Epithelial cell of esophagus (primary cell): ENCODE measurements around the gene SNTA1.

Source experiments
- DNase-seq: peaks from one replicate; pipeline ENCODE4 v3.0.0; 2010; ENCODE audit warnings: low read depth
- H3K4me3 ChIP-seq: 2 replicates; pipeline ENCODE4 v1.5.1; 2011; ENCODE audit warnings: mild to moderate bottlenecking, low read length, control low read depth
- TF ChIP-seq, protein P1 (sequence below): IDR thresholded peaks from 2 replicates; pipeline ENCODE4 v1.5.1; 2011; ENCODE audit warnings: low read depth, mild to moderate bottlenecking, low read length, control low read depth, inconsistent platforms; ENCODE audit not compliant: insufficient read depth; ENCODE audit errors: missing control alignments

Gene SNTA1

GRCh38 chr20:33419140-33419974 is 24.2 kb downstream of the SNTA1 start:
- H3K4me3 ChIP-seq: no peak overlapping the region
- TF ChIP-seq, protein P1, sequence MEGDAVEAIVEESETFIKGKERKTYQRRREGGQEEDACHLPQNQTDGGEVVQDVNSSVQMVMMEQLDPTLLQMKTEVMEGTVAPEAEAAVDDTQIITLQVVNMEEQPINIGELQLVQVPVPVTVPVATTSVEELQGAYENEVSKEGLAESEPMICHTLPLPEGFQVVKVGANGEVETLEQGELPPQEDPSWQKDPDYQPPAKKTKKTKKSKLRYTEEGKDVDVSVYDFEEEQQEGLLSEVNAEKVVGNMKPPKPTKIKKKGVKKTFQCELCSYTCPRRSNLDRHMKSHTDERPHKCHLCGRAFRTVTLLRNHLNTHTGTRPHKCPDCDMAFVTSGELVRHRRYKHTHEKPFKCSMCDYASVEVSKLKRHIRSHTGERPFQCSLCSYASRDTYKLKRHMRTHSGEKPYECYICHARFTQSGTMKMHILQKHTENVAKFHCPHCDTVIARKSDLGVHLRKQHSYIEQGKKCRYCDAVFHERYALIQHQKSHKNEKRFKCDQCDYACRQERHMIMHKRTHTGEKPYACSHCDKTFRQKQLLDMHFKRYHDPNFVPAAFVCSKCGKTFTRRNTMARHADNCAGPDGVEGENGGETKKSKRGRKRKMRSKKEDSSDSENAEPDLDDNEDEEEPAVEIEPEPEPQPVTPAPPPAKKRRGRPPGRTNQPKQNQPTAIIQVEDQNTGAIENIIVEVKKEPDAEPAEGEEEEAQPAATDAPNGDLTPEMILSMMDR: no peak
- no peak for DNase-seq

DNA sequence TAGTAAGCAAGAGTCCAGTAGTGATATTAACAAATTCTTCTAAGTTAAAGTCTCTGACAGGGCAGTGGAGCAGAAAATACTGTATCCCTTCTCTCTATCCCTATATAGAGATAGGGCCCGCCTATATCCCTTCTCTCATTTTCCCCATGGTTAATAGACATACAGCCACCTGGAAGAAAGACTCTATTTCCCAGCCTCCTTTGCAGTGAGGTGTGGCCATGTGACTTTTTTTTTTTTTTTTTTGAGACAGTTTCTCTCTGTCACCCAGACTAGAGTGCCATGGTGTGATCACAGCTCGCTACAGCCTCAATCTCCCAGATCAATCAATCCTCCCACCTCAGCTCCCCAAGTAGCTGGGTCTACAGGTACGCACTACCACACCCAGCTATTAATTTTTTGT is 25.5 kb downstream of the SNTA1 start:
- no peak for DNase-seq
- TF ChIP-seq, protein P1: no peak
- H3K4me3 ChIP-seq: no peak overlapping the region

DNA sequence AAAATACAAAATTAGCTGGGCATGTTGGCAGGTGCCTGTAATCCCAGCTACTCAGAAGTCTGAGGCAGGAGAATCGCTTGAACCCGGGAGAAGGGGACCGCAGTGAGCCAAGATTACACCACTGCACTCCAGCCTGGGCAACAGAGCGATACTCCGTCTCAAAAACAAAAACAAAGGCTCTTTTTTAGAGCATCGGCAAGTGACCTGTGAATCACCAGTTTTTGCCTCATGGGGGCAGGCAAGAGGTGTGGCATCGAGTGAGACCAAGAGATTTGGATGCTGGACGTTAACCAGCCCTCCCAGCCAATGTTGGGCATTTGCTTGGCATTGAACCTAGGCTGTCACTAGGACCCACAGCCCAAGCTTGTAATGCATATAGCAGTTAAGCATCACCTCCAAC is 27.6 kb downstream of the SNTA1 start:
- H3K4me3 ChIP-seq: no peak overlapping the region
- peak; percentile 24 for DNase-seq
- TF ChIP-seq, protein P1: peak; percentile 42

DNA sequence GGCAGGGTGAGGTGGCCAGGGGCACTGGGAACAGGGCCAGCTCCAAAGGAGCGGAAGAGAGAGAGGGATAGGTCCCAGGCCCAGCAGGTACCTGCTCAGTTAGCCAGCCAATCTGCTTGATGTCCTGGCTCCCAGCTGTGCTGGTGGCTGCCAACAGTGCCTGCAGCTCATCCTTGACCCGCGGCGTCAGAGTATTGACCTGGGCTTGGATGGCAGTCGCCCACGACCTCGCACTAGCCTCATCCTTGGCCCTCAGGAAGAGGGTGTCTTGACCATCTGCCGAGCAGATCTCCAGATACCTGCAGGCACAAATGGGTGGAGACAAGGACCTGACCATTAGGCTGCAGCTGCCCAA is 31.1 kb downstream of the SNTA1 start:
- TF ChIP-seq, protein P1: no peak
- no peak overlapping the region for H3K4me3 ChIP-seq
- no peak for DNase-seq

- no peak overlapping the region for H3K4me3 ChIP-seq
- TF ChIP-seq, protein P1: no peak
- no peak for DNase-seq
Measured at GRCh38 chr20:33411711-33412483, 31.7 kb downstream of the SNTA1 start.

- DNase-seq: no peak
- TF ChIP-seq, protein P1: no peak
- H3K4me3 ChIP-seq: no peak overlapping the region
Measured at GRCh38 chr20:33411242-33411641, 32.3 kb downstream of the SNTA1 start.
